Brain microvascular endothelial cell (primary cell): ENCODE results near the gene SMG6.
A peak's percentile ranks its signal among the peaks of the same experiment; 100 is the strongest.

Experiments used
- DNase-seq: peaks from one replicate; pipeline ENCODE4 v3.0.0-alpha.2; 2020
- H3K27ac ChIP-seq: fragments of 250-450 bp; sonication (Bioruptor Pico); 2 replicates; pipeline ENCODE4 v1.5.1; 2020; ENCODE audit warnings: mild to moderate bottlenecking, moderate library complexity
- H3K27me3 ChIP-seq: fragments of 250-450 bp; sonication (Bioruptor Pico); replicated peaks from 2 replicates; pipeline ENCODE4 v1.5.1; 2020; ENCODE audit warnings: mild to moderate bottlenecking
- H3K36me3 ChIP-seq: fragments of 250-450 bp; sonication (Bioruptor Pico); replicated peaks from 2 replicates; pipeline ENCODE4 v1.5.1; 2020; ENCODE audit warnings: mild to moderate bottlenecking
- H3K4me3 ChIP-seq: 2 replicates; pipeline ENCODE4 v1.5.1; 2011; ENCODE audit warnings: low read depth, mild to moderate bottlenecking, control low read depth, low read length, moderate library complexity
- CTCF ChIP-seq: IDR thresholded peaks from 2 replicates; pipeline ENCODE4 v1.5.1; 2011; ENCODE audit warnings: low read depth, mild to moderate bottlenecking, moderate library complexity, low read length, control low read depth, inconsistent platforms; ENCODE audit errors: missing control alignments
- in situ Hi-C: cut with HindIII; loops from 2 replicates; pipeline ENCODE4 v1.10.0; 2017; ENCODE audit warnings: low sequenced_read_pairs, low pct_ligation_motif_present

Gene SMG6

GRCh38 chr17:2343421-2343820 lies 39.8 kb upstream of the SMG6 start:
- no peak overlapping the region for H3K27ac ChIP-seq
- H3K36me3 ChIP-seq = no peaks in the 10 kb centered on the region
- no peak for TF ChIP-seq CTCF
- H3K4me3 ChIP-seq = no peak overlapping the region
- in situ Hi-C loops = no loop called here
- DNase-seq = no peak
- H3K27me3 ChIP-seq = no peaks in the 10 kb centered on the region

- in situ Hi-C loops = no loop called here
- Histone ChIP-seq H3K36me3 (peaks cover 18% of the 10 kb centered on the region), H3K4me3 (peak overlapping the region; percentile 94), H3K27ac (no peak overlapping the region), H3K27me3 (no peaks in the 10 kb centered on the region)
- no peak for DNase-seq
- no peak for TF ChIP-seq CTCF
Measured at GRCh38 chr17:2338315-2338657, 34.7 kb upstream of the SMG6 start.

GRCh38 chr17:2337544-2338314 lies 34.1 kb upstream of the SMG6 start:
- Histone ChIP-seq H3K36me3 (peaks cover 24% of the 10 kb centered on the region), H3K27ac (peak overlapping the region; percentile 51), H3K27me3 (no peaks in the 10 kb centered on the region), H3K4me3 (peak overlapping the region; percentile 94)
- TF ChIP-seq CTCF = no peak
- in situ Hi-C loops = no loop called here
- DNase-seq = no peak

GRCh38 chr17:2336852-2337543 lies 33.4 kb upstream of the SMG6 start, which contains the start of gene SGSM2:
SGSM2 (plus strand) TSS chr17:2337501; CDS start chr17:2337689, 188 bp downstream.
- no peaks in the 10 kb centered on the region for H3K27me3 ChIP-seq
- TF ChIP-seq CTCF = no peak
- peak within 1 kb of the TSS; percentile 94 for H3K4me3 ChIP-seq
- in situ Hi-C loops = no loop called here
- peak within 1 kb of the TSS; percentile 61 for H3K27ac ChIP-seq
- DNase-seq = no peak
- peaks cover 28% of the 10 kb centered on the region for H3K36me3 ChIP-seq

GRCh38 chr17:2336215-2336851 lies 32.7 kb upstream of the SMG6 start, which contains the start of gene TSR1:
TSR1 (minus strand) TSS chr17:2336457; CDS start chr17:2336427, 30 bp downstream.
- DNase-seq = peak; percentile 87
- peak; percentile 49 for TF ChIP-seq CTCF
- Histone ChIP-seq H3K27ac (peak within 1 kb of the TSS; percentile 61), H3K36me3 (peaks cover 35% of the 10 kb centered on the region), H3K27me3 (no peaks in the 10 kb centered on the region), H3K4me3 (peak within 1 kb of the TSS; percentile 94)
- in situ Hi-C loops = no loop called here
